ENCODE measurements around the gene GLRA1.

DNA sequence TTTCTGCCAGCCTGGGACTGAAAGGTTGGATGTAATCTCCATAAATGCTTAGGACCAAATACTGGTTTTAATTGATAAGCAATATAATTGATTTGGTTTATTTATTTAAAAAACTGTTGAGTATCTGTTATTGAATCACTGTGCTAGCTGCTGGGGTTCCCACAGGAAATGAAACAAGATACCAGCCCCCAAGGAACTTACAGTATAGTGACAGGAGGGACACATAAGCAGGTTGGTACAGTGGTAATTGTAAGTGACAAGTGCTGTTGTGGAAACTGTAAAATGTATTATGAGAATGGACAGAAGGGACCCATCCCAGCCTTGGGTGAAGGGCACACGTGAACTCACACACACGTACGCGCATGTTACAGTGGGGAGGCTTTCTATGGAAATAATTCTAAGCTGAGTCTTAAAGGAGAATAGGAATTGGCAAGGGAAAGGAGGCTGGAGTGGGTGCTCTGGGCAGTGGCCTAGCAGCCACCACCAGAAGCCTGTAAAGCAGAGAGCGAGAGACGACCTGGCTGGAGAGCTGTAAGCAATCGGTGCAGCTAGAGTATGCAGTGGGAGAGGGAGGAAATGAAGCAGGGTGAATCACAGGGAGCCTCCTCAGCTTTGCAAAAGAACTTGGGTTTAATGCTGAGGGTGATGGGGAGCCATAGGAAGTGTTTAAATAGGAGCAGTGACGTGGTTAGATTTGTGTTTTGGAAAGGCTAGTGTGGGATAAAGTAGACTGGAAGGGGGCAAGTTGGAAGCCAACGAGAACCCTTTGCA lies 39.3 kb downstream of the GLRA1 start:
- TF ChIP-seq EZH2phosphoT487 (IDR thresholded peaks at IDR 0.05; ENCODE audit: borderline replicate concordance, low read length) (no peak), EZH2 (IDR thresholded peaks at IDR 0.05; ENCODE audit: low read length, unreplicated experiment) (no peak)
- TF ChIP-seq, protein P1, sequence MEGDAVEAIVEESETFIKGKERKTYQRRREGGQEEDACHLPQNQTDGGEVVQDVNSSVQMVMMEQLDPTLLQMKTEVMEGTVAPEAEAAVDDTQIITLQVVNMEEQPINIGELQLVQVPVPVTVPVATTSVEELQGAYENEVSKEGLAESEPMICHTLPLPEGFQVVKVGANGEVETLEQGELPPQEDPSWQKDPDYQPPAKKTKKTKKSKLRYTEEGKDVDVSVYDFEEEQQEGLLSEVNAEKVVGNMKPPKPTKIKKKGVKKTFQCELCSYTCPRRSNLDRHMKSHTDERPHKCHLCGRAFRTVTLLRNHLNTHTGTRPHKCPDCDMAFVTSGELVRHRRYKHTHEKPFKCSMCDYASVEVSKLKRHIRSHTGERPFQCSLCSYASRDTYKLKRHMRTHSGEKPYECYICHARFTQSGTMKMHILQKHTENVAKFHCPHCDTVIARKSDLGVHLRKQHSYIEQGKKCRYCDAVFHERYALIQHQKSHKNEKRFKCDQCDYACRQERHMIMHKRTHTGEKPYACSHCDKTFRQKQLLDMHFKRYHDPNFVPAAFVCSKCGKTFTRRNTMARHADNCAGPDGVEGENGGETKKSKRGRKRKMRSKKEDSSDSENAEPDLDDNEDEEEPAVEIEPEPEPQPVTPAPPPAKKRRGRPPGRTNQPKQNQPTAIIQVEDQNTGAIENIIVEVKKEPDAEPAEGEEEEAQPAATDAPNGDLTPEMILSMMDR (conservative IDR thresholded peaks at IDR 0.05; ENCODE audit: low read depth, low read length), result no peak
